Measurements from ENCODE around the gene MSANTD2. TPM values are rescaled to one million over a fixed set of nuclear protein-coding genes. Genes with fewer than 3 reads are reported as not detected.

The MSANTD2 gene
- total and polyA plus RNA-seq, 8 donors: 9.4 to 46.3 (median 39.9) TPM

DNA sequence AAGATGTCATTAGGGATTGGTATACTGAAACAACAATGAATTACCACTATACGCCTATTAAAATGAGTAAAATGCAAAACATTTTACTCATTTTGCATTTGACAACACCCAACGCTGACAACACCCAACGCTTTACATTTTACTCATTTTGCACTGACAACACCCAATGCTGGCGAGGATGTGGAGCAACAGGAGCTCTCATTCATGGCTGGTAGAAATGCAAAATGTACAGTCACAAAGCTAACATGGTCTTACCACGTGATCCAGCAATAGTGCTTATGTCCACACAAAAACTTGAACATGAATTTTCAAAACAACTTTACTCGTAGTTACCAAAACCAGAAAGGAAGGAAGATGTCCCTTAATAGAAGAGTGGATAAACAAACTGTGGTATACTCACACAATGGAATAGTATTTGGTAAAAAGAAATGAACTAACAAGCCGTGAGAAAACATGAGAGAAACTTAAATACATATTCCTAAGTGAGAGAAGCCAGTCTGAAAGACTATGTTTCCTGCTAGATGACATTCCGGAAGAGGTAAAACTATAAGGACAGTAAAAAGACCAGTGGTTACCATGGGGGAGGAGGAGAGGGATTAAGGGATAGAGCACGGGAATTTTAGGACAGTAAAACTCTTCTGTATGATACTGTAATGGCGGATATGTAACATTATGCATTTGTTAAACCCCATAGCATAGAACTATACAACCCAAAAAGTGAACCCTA lies 11.4 kb upstream of the MSANTD2 start:
- H3K4me3 ChIP-seq: no peak overlapping the region
- peaks cover 0 to 11% of the 10 kb centered on the region in 2 donors for H3K27me3 ChIP-seq
- no peaks in the 10 kb centered on the region for H3K36me3 ChIP-seq
- ATAC-seq (no peak), DNase-seq (no peak)
- no peaks in the 10 kb centered on the region for H3K9me3 ChIP-seq
- intact Hi-C loops (cut with DNase I): no loop called here
- H3K27ac ChIP-seq: no peak overlapping the region
- H3K4me1 ChIP-seq: no peaks in the 10 kb centered on the region
- TF ChIP-seq, protein P1, sequence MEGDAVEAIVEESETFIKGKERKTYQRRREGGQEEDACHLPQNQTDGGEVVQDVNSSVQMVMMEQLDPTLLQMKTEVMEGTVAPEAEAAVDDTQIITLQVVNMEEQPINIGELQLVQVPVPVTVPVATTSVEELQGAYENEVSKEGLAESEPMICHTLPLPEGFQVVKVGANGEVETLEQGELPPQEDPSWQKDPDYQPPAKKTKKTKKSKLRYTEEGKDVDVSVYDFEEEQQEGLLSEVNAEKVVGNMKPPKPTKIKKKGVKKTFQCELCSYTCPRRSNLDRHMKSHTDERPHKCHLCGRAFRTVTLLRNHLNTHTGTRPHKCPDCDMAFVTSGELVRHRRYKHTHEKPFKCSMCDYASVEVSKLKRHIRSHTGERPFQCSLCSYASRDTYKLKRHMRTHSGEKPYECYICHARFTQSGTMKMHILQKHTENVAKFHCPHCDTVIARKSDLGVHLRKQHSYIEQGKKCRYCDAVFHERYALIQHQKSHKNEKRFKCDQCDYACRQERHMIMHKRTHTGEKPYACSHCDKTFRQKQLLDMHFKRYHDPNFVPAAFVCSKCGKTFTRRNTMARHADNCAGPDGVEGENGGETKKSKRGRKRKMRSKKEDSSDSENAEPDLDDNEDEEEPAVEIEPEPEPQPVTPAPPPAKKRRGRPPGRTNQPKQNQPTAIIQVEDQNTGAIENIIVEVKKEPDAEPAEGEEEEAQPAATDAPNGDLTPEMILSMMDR (IDR thresholded peaks at IDR 0.05): no peak

DNA sequence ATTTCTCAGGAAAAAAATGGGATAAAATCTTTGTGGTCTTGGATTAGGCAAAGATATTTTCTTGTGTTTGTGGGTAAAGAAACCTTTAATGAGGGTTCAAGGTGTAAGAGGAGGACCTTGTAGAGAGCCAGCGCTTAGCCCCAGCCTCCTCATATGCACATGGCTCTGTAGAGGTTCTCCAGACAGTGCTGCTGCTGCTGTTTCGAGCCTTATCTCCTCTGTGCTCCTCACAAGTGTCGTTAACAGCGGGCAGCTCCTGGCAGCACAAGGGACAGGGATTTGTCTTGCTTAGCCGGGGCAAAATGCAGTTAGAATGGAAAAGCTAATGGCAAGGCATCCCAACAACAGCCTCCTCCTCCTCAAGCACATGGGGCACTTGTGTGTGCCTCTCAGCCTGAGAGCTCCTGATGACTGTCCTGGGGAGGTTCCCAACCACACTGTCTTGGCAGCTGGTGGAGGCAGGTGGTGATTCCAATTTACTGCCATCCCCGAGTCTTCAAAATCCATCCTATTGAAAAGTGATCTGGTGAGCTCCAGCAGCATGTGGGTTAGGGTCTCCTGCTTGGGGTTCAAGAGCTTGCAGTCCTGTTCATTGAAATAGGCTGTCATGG lies 7.6 kb upstream of the MSANTD2 start:
- ATAC-seq: no peak
- intact Hi-C loops (cut with DNase I): no loop called here
- TF ChIP-seq, protein P1 (IDR thresholded peaks at IDR 0.05): no peak

DNA sequence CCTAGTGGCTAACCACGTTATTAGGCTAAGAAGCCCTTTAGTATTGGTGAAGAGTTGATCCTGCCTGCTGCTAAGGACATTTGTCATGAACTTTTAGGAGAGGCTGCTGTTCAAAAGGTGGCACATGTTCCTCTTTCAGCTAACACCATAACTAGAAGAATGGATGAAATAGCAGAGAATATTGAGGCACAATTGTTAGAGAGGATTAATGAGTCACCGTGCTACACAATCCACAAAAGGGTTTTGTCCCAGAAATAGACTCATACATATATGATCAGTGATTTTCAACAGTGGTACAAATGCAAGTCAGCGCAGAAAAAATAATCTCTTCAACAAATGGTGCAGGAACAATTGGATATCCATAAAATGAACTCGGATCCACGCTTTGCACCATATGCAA lies 7.0 kb upstream of the MSANTD2 start:
- intact Hi-C loops (cut with DNase I): no loop called here
- no peaks in the 10 kb centered on the region for H3K27me3 ChIP-seq
- H3K4me1 ChIP-seq: no peaks in the 10 kb centered on the region
- ATAC-seq: no peak
- TF ChIP-seq, protein P1 (IDR thresholded peaks at IDR 0.05): no peak
- H3K9me3 ChIP-seq: no peaks in the 10 kb centered on the region
- no peak overlapping the region for H3K4me3 ChIP-seq
- no peak for DNase-seq
- no peaks in the 10 kb centered on the region for H3K36me3 ChIP-seq
- H3K27ac ChIP-seq: no peak overlapping the region

More for the DNA sequence above, 7.6 kb upstream of the MSANTD2 start:
- no peak for DNase-seq
- H3K9me3 ChIP-seq: no peaks in the 10 kb centered on the region
- H3K4me1 ChIP-seq: no peaks in the 10 kb centered on the region
- H3K4me3 ChIP-seq: no peak overlapping the region
- H3K27ac ChIP-seq: no peak overlapping the region
- no peaks in the 10 kb centered on the region for H3K27me3 ChIP-seq
- no peaks in the 10 kb centered on the region for H3K36me3 ChIP-seq

DNA sequence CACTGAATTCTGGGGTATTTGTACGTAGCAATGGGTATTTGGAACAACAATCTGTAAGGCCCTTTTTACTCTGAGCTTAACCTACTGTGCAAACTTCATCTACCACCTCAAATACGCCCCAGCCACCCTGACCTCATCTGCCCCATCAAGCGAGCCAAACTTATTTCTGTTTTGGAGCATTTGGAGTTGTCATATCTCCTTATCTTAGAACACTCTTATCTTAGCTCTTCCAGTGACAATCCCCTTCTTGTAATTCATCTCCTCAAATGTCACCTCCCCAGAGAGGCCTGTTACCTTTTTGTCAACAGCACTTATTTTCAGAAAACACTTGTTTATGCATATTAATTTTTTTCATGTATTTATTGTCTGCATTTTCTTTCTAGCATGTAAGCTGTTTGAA lies 4.7 kb upstream of the MSANTD2 start:
- no peak overlapping the region for H3K4me3 ChIP-seq
- H3K9me3 ChIP-seq: no peaks in the 10 kb centered on the region
- H3K36me3 ChIP-seq: no peaks in the 10 kb centered on the region
- H3K4me1 ChIP-seq: peaks cover 6 to 13% of the 10 kb centered on the region in 2 donors
- ATAC-seq (no peak), DNase-seq (no peak)
- H3K27me3 ChIP-seq: no peaks in the 10 kb centered on the region
- TF ChIP-seq, protein P1 (IDR thresholded peaks at IDR 0.05): no peak
- intact Hi-C loops (cut with DNase I): no loop called here
- H3K27ac ChIP-seq: no peak overlapping the region

DNA sequence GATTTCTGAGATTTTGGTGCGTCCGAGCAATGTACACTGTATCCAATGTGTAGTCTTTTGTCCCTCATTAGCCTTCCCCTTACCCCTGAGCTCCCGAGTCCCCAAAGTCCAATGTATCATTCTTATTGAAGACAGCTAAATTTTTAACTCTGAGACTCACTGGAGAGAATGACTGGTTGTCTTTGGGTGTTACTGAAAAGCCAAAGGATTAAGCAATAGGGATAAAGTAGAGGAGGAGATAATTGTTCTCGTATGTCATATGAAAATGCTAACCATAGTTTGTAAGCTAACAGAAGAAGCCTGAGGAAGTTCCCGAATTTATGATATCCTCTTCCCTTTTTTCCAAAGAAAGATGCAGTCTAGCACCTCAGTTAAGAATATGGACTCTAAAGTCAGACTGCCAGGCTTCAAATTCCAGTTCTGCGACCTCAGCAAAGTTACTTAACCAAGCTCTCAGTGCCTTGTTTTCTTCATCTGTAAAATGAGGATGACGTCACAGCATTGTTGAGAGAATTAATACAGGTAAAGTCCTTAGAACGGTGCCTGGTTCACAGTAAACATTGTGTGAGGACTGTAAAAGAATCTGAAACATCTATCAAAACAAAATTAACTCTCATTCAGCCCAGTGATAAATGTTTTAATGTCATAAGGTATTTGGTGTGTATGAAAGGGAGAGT lies 1.6 kb upstream of the MSANTD2 start:
- intact Hi-C loops (cut with DNase I): no loop called here
- H3K9me3 ChIP-seq: no peaks in the 10 kb centered on the region
- TF ChIP-seq, protein P1 (IDR thresholded peaks at IDR 0.05): no peak
- peaks cover 0 to 14% of the 10 kb centered on the region in 2 donors for H3K27me3 ChIP-seq
- peaks cover 11 to 27% of the 10 kb centered on the region in 2 donors for H3K4me1 ChIP-seq
- no peak for ATAC-seq
- DNase-seq: no peak
- no peaks in the 10 kb centered on the region for H3K36me3 ChIP-seq
- no peak overlapping the region for H3K27ac ChIP-seq
- H3K4me3 ChIP-seq: no peak overlapping the region

Data from left lung (tissue), 10 donors.